HepG2 (cell line): Measurements from ENCODE around the gene OSCP1. TPM values are rescaled to one million over a fixed set of nuclear protein-coding genes. Genes with fewer than 3 reads are reported as not detected.

Experiments
- ATAC-seq: fragments of 200-7000 bp; cut with Tn5 transposase; 3 replicates; pipeline ENCODE4 v1.9.1; 2020; ENCODE audit warnings: mild to moderate bottlenecking, moderate library complexity
- BruUV-seq: library from RNA; stranded (reverse); fragments of 400-500 nt; replicated peaks from 2 replicates; lab custom pipeline; 2021; lab: Mats Ljungman, UMichigan
- CTCF ChIA-PET: fragments of 300-600 bp; formaldehyde crosslinking; extraction: SDS; loops from one replicate; lab custom pipeline; 2021; ENCODE audit warnings: low total read pairs, inconsistent platforms, low intra/inter-chr PET ratio; lab: Yijun Ruan, JAX
- POLR2A ChIA-PET: fragments of 350-600 bp; sonication (Branson Sonifier 250); formaldehyde crosslinking; loops from one replicate; lab custom pipeline; 2020; ENCODE audit warnings: antibody characterized with exemption, inconsistent platforms; lab: Yijun Ruan, JAX
- DNase-seq: peaks from one replicate; pipeline ENCODE4 v3.0.0-alpha.2; 2015; ENCODE audit warnings: low spot score
- FAIRE-seq: peaks from 3 replicates; lab custom pipeline; 2011; peaks lifted over from hg19 to GRCh38; lab: Jason Lieb, UNC
- H2AFZ ChIP-seq: one replicate; pipeline ENCODE4 v1.6.1; 2011; ENCODE audit warnings: low read length, inconsistent platforms
- H3K27ac ChIP-seq: fragments of 300-600 bp; 3 replicates; pipeline ENCODE4 v1.8.0; 2011; ENCODE audit warnings: mixed run types, mild to moderate bottlenecking, mixed read lengths, low read length, inconsistent platforms; ENCODE audit not compliant: insufficient read depth; ENCODE audit errors: extremely low read length
- H3K27me3 ChIP-seq, 2 experiments: fragments of 200-600 bp in 1 of 2; 2 replicates in 1 of 2; 3 replicates in 1 of 2; pipeline versions ENCODE4 v1.6.0 to v1.8.0; 2011; ENCODE audit warnings: low read length in 2 of 2, mild to moderate bottlenecking in 2 of 2, moderate library complexity in 2 of 2, inconsistent platforms in 1 of 2; ENCODE audit not compliant: insufficient read depth in 2 of 2, control insufficient read depth in 1 of 2
- H3K36me3 ChIP-seq, 2 experiments: fragments of 200-600 bp in 1 of 2; replicated peaks in 1 of 2; 2 replicates in 1 of 2; 3 replicates in 1 of 2; pipeline versions ENCODE4 v1.5.1 to v1.8.0; 2011; ENCODE audit warnings: low read length in 2 of 2, inconsistent platforms in 1 of 2; ENCODE audit not compliant: insufficient read depth in 2 of 2, control insufficient read depth in 1 of 2
- H3K4me1 ChIP-seq: 2 replicates; pipeline ENCODE4 v1.5.1; 2012; ENCODE audit warnings: low read length, inconsistent platforms; ENCODE audit not compliant: insufficient read depth
- H3K4me2 ChIP-seq: 2 replicates; pipeline ENCODE4 v1.6.0; 2011; ENCODE audit warnings: low read depth, low read length, inconsistent platforms
- H3K4me3 ChIP-seq, 3 experiments: fragments of 200-600 bp in 1 of 3; sonication (generic), shearing (Covaris generic) in 1 of 3; replicated peaks in 1 of 3; 2 replicates each; pipeline ENCODE4 v1.5.1; 2011 to 2016; ENCODE audit warnings: low read length in 3 of 3, inconsistent platforms in 2 of 3, low read depth in 2 of 3, mild to moderate bottlenecking in 2 of 3, control low read depth in 1 of 3, mixed read lengths in 1 of 3; ENCODE audit not compliant: insufficient read depth in 1 of 3
- H3K79me2 ChIP-seq: one replicate; pipeline ENCODE4 v1.6.1; 2011; ENCODE audit warnings: low read length, inconsistent platforms; ENCODE audit not compliant: insufficient read depth
- H3K9ac ChIP-seq: 2 replicates; pipeline ENCODE4 v1.6.0; 2011; ENCODE audit warnings: mild to moderate bottlenecking, low read depth, low read length, inconsistent platforms; ENCODE audit not compliant: insufficient read depth
- H3K9me3 ChIP-seq: 2 replicates; pipeline ENCODE4 v1.5.1; 2012; ENCODE audit warnings: mild to moderate bottlenecking, low read length
- H4K20me1 ChIP-seq: 2 replicates; pipeline ENCODE4 v1.6.0; 2011; ENCODE audit warnings: inconsistent platforms, mild to moderate bottlenecking, low read length, moderate library complexity; ENCODE audit not compliant: insufficient read depth
- ARID4A ChIP-seq: sonication (generic); formaldehyde crosslinking; IDR thresholded peaks from 2 replicates; pipeline ENCODE4 v1.5.0; 2020; ENCODE audit warnings: mild to moderate bottlenecking, missing genetic modification reagents, borderline replicate concordance
- EEA1 ChIP-seq: sonication (generic); formaldehyde crosslinking; IDR thresholded peaks from 2 replicates; pipeline ENCODE4 v1.5.1; 2020; ENCODE audit warnings: mild to moderate bottlenecking, missing genetic modification reagents, borderline replicate concordance
- GLMP ChIP-seq: sonication (generic); formaldehyde crosslinking; IDR thresholded peaks from 2 replicates; pipeline ENCODE4 v1.9.0; 2021; ENCODE audit warnings: missing genetic modification reagents, mild to moderate bottlenecking, borderline replicate concordance
- IKZF4 ChIP-seq: sonication (generic); formaldehyde crosslinking; IDR thresholded peaks from 2 replicates; pipeline ENCODE4 v1.5.1; 2020; ENCODE audit warnings: borderline replicate concordance, mild to moderate bottlenecking, low read depth, missing genetic modification reagents; ENCODE audit errors: not compliant biosample characterization
- PAXIP1 ChIP-seq: sonication (generic); formaldehyde crosslinking; conservative IDR thresholded peaks from 2 replicates; pipeline ENCODE4 v1.4.0; 2020; ENCODE audit warnings: mild to moderate bottlenecking, missing genetic modification reagents, moderate library complexity
- USF2 ChIP-seq, 2 experiments: sonication (generic) in 1 of 2; formaldehyde crosslinking in 1 of 2; IDR thresholded peaks; 2 replicates each; pipeline versions ENCODE4 v1.5.1 to v1.6.1; 2011 to 2020; ENCODE audit warnings: borderline replicate concordance in 1 of 2, low read depth in 1 of 2, low read length in 1 of 2, mild to moderate bottlenecking in 1 of 2, missing genetic modification reagents in 1 of 2, moderate library complexity in 1 of 2
- ZFP82 ChIP-seq: sonication (generic); formaldehyde crosslinking; IDR thresholded peaks from 2 replicates; pipeline ENCODE4 v1.5.1; 2020; ENCODE audit warnings: mild to moderate bottlenecking, missing genetic modification reagents, borderline replicate concordance
- ZIK1 ChIP-seq: sonication (generic); formaldehyde crosslinking; IDR thresholded peaks from 2 replicates; pipeline ENCODE4 v1.5.0; 2020; ENCODE audit warnings: mild to moderate bottlenecking, low read depth, missing genetic modification reagents, borderline replicate concordance
- ZNF232 ChIP-seq: sonication (generic); formaldehyde crosslinking; IDR thresholded peaks from 2 replicates; pipeline ENCODE4 v1.4.0; 2020; ENCODE audit warnings: missing genetic modification reagents, borderline replicate concordance
- ZNF577 ChIP-seq: sonication (generic); formaldehyde crosslinking; IDR thresholded peaks from 2 replicates; pipeline ENCODE4 v1.4.0; 2020; ENCODE audit warnings: mild to moderate bottlenecking, low read depth, missing genetic modification reagents, borderline replicate concordance
- ZNF878 ChIP-seq: sonication (generic); formaldehyde crosslinking; IDR thresholded peaks from 2 replicates; pipeline ENCODE4 v1.8.1; 2023; ENCODE audit warnings: mild to moderate bottlenecking, missing genetic modification reagents, moderate library complexity
- WGBS: methylation state at CpG from one replicate; pipeline ENCODE4 v1.1.6; 2017; ENCODE audit warnings: low lambda C conversion rate; 5-methylcytosine and 5-hydroxymethylcytosine counted together
- in situ Hi-C: cut with HindIII; loops from 2 replicates; pipeline ENCODE4 v1.10.0; 2017; ENCODE audit warnings: low pct_unique_long_range_greater_than_20kb; ENCODE audit not compliant: extremely low pct_ligation_motif_present
- intact Hi-C: fragments of 100-400 bp; cut with micrococcal nuclease; formaldehyde crosslinking; loops from one replicate; pipeline ENCODE4 v1.10.0; 2022; ENCODE audit not compliant: unreplicated experiment
- polyA plus RNA-seq, 8 experiments: library from polyadenylated mRNA; depleted of rRNA in 3 of 8; stranded (reverse) in 7 of 8; unstranded in 1 of 8; fragments of >200 nt; fragmentation: Illumina TruSeq in 4 of 8; extraction: Trizol in 4 of 8; gene quantifications; 2 replicates each; pipeline versions ENCODE4 v1.2.1 to v1.2.3, GENCODE V29; 2011 to 2016; ENCODE audit warnings: low read depth in 4 of 8, missing spikeins in 1 of 8, mixed read lengths in 1 of 8; ENCODE audit not compliant: insufficient read depth in 1 of 8
- total RNA-seq, 5 experiments: library from RNA; depleted of rRNA; stranded (reverse); fragments of >200 nt; fragmentation: Illumina TruSeq; extraction: Trizol; gene quantifications; 2 replicates each; pipeline ENCODE4 v1.2.3, GENCODE V29; 2016; ENCODE audit warnings: low read depth in 1 of 5

The OSCP1 gene
- total and polyA plus RNA-seq, 2 of the 13 experiments (the other 11 are each of a cell fraction or from before 2014, with no cell fraction given) = 0.60 to 0.84 TPM

- ChIA-PET CTCF (interaction anchor here (2.3 kb wide), 1 partner anchor 78 kb away, joined by 24 read pairs; no protein-coding TSS in a partner anchor), POLR2A (no interaction called here)
- H4K20me1 ChIP-seq = no peaks in the 10 kb centered on the region
- H2AFZ ChIP-seq = no peak overlapping the region
- no peak for DNase-seq
- BruUV-seq = no TSS peak
- H3K9ac ChIP-seq = no peak overlapping the region
- no peak for ATAC-seq
- H3K36me3 ChIP-seq = no peaks in the 10 kb centered on the region; a peak in 1 of 5 replicates
- 73% methylated on average over 5 of the region's 5 CpGs for WGBS
- no peak overlapping the region for H3K27ac ChIP-seq
- in situ Hi-C loops = loop anchor here (5.0 kb wide), 1 partner anchor 78 kb away; no protein-coding TSS in a partner anchor
- no peak for FAIRE-seq
- H3K79me2 ChIP-seq = no peaks in the 10 kb centered on the region
- peaks cover 13% of the 10 kb centered on the region for H3K4me1 ChIP-seq
- intact Hi-C loops = loop anchor here (2.0 to 10.0 kb wide), 4 partner anchors 38 to 276 kb away; partner anchors contain the start of gene TRAPPC3
- no peak overlapping the region for H3K4me2 ChIP-seq
- no peak overlapping the region for H3K4me3 ChIP-seq
- no peaks in the 10 kb centered on the region for H3K9me3 ChIP-seq
- no peaks in the 10 kb centered on the region for H3K27me3 ChIP-seq
- TF ChIP-seq ZNF878 (CRISPR knock-in tag) = no peak
- no peak for TF ChIP-seq EEA1
- TF ChIP-seq USF2 (IDR thresholded peaks at IDR 0.05; ENCODE audit: low read depth, low read length) = no peak
- TF ChIP-seq USF2 (CRISPR knock-in tag; IDR thresholded peaks at IDR 0.05; ENCODE audit: borderline replicate concordance) = no peak
- TF ChIP-seq PAXIP1 = no peak
- TF ChIP-seq ZNF577 (CRISPR knock-in tag) = no peak
- TF ChIP-seq GLMP (CRISPR knock-in tag) = no peak
- TF ChIP-seq ZNF232 (CRISPR knock-in tag) = no peak
- no peak for TF ChIP-seq IKZF4 (CRISPR knock-in tag)
- no peak for TF ChIP-seq ZFP82 (CRISPR knock-in tag)
- TF ChIP-seq ARID4A (CRISPR knock-in tag) = no peak
- no peak for TF ChIP-seq ZIK1 (CRISPR knock-in tag)
Measured at GRCh38 chr1:36420409-36420808, 29.8 kb downstream of the OSCP1 start.
